Measurements from ENCODE around the gene ZNF823. TPM values are rescaled to one million over a fixed set of nuclear protein-coding genes. Genes with fewer than 3 reads are reported as not detected.

ZNF823 gene
- total RNA-seq, 4 donors from 2014 or later: 3.1 to 6.7 (median 5.0) TPM

- Histone ChIP-seq H3K4me3 (no peak overlapping the region), H3K9me3 (peaks cover 0 to 17% (median 8%) of the 10 kb centered on the region in 4 donors), H3K36me3 (peaks cover 14 to 51% (median 46%) of the 10 kb centered on the region in 4 donors), H3K27ac (replicated peaks in 1 of 4) (no peak overlapping the region), H3K27me3 (no peaks in the 10 kb centered on the region), H3K4me1 (peaks cover 0 to 13% (median 3%) of the 10 kb centered on the region in 4 donors)
- TF ChIP-seq POLR2A (IDR thresholded peaks at IDR 0.05; ENCODE audit: low read depth) (no peak), POLR2AphosphoS5 (IDR thresholded peaks at IDR 0.05) (no peak), EP300 (IDR thresholded peaks at IDR 0.05) (no peak), CTCF (IDR thresholded peaks at IDR 0.05) (no peak)
- 96% methylated on average over 10 of the region's 10 CpGs for WGBS
- no peak for DNase-seq (ENCODE audit: extremely low spot score)
- intact Hi-C loops (cut with DNase I): no loop called here
Measured at GRCh38 chr19:11722414-11722813, 16.3 kb downstream of the ZNF823 start.

DNA sequence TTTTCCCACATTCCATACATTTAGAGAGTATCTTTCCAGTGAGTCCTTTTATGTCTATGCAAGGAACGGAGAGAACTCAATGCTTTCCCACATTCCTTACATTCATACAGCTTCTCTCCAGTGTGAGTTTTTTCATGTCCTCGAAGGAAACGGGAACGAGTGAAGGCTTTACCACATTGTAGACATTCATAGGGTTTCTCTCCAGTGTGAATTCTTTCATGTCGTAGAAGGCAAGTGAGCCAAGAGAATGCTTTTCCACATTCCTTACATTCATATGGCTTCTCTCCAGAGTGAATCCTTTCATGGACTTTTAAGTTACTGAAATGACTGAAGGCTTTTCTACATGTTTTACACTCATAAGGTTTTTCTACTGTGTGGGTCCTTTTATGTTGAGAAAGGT lies 17.1 kb downstream of the ZNF823 start:
- WGBS: 65% methylated on average over 5 of the region's 5 CpGs
- Histone ChIP-seq H3K9me3 (peaks cover 0 to 17% (median 8%) of the 10 kb centered on the region in 4 donors), H3K4me1 (peaks cover 0 to 13% (median 3%) of the 10 kb centered on the region in 4 donors), H3K27me3 (no peaks in the 10 kb centered on the region), H3K27ac (replicated peaks in 1 of 4) (peak overlapping the region in 2 of 4 donors; percentile 5 to 30), H3K4me3 (no peak overlapping the region), H3K36me3 (peaks cover 14 to 51% (median 46%) of the 10 kb centered on the region in 4 donors)
- intact Hi-C loops (cut with DNase I): no loop called here
- DNase-seq (ENCODE audit: extremely low spot score): no peak
- TF ChIP-seq POLR2AphosphoS5 (IDR thresholded peaks at IDR 0.05) (no peak), POLR2A (IDR thresholded peaks at IDR 0.05; ENCODE audit: low read depth) (no peak), CTCF (IDR thresholded peaks at IDR 0.05) (no peak), EP300 (IDR thresholded peaks at IDR 0.05) (no peak)

- Histone ChIP-seq H3K9me3 (no peaks in the 10 kb centered on the region), H3K4me1 (no peaks in the 10 kb centered on the region), H3K36me3 (no peaks in the 10 kb centered on the region), H3K4me3 (no peak overlapping the region), H3K27me3 (no peaks in the 10 kb centered on the region), H3K27ac (replicated peaks in 1 of 4) (no peak overlapping the region)
- 73% methylated on average over 10 of the region's 10 CpGs for WGBS
- no peak for DNase-seq (ENCODE audit: extremely low spot score)
- TF ChIP-seq POLR2A (IDR thresholded peaks at IDR 0.05; ENCODE audit: low read depth): no peak
- TF ChIP-seq CTCF (IDR thresholded peaks at IDR 0.05): no peak
- TF ChIP-seq POLR2AphosphoS5 (IDR thresholded peaks at IDR 0.05): no peak
- TF ChIP-seq EP300 (IDR thresholded peaks at IDR 0.05): no peak
- intact Hi-C loops (cut with DNase I): no loop called here
Measured at GRCh38 chr19:11710313-11710712, 28.4 kb downstream of the ZNF823 start.

DNA sequence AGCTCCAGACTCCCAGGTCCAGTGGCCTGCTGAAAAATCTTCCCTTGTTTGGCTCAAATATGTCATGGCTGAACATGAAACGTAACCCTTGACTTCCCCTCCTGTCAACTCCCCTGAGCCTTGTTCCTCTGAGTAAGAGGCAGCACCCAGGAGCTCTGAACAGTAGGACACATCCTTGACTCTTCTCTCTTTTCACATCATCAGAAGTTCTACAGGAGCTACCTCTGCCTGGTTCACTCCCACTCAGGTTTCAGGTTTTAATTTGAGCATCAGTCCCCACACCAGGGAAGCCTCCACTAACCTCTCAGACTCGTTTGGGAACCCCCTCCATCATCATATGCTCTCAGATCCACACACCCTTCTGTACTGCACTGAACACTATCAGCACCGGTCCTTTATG lies 30.3 kb downstream of the ZNF823 start:
- Histone ChIP-seq H3K27me3 (no peaks in the 10 kb centered on the region), H3K36me3 (no peaks in the 10 kb centered on the region), H3K4me1 (no peaks in the 10 kb centered on the region), H3K9me3 (no peaks in the 10 kb centered on the region), H3K4me3 (no peak overlapping the region), H3K27ac (replicated peaks in 1 of 4) (no peak overlapping the region)
- DNase-seq (ENCODE audit: extremely low spot score): no peak
- intact Hi-C loops (cut with DNase I): no loop called here
- WGBS: 68% methylated on average over 3 of the region's 3 CpGs
- TF ChIP-seq POLR2AphosphoS5 (IDR thresholded peaks at IDR 0.05) (no peak), CTCF (IDR thresholded peaks at IDR 0.05) (no peak), EP300 (IDR thresholded peaks at IDR 0.05) (no peak), POLR2A (IDR thresholded peaks at IDR 0.05; ENCODE audit: low read depth) (no peak)

DNA sequence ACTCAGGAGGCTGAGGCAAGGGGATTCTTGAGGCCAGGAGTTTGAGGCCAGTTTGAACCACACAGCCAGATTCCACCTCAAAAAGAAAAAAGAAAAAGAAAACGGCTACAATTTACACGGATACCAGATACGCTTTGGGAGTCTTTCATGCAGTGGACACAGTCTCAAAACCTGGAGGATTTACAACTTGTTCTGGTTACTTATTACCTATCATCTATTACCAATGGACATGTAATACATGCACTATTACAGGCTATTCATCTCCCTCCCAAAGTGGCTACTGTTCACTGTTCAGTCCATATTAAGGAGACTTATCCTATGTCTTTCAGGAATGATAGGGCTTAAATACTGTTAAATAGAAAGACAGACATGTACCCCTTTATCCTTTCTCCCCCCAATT lies 33.3 kb downstream of the ZNF823 start:
- intact Hi-C loops (cut with DNase I): no loop called here
- Histone ChIP-seq H3K27ac (replicated peaks in 1 of 4) (no peak overlapping the region), H3K4me3 (no peak overlapping the region), H3K9me3 (no peaks in the 10 kb centered on the region), H3K27me3 (no peaks in the 10 kb centered on the region), H3K36me3 (no peaks in the 10 kb centered on the region), H3K4me1 (peaks cover 0 to 1% (median 0%) of the 10 kb centered on the region in 4 donors)
- TF ChIP-seq POLR2AphosphoS5 (IDR thresholded peaks at IDR 0.05) (no peak), EP300 (IDR thresholded peaks at IDR 0.05) (no peak), POLR2A (IDR thresholded peaks at IDR 0.05; ENCODE audit: low read depth) (no peak), CTCF (IDR thresholded peaks at IDR 0.05) (no peak)
- DNase-seq (ENCODE audit: extremely low spot score): no peak
- WGBS: 80% methylated on average over 3 of the region's 3 CpGs

All from esophagus muscularis mucosa (tissue), 4 donors.